T-helper 1 cell treated with Interleukin-12 subunit alpha and Interleukin-12 subunit beta and Interleukin-4 antibody, amounts not matched to agents 30 μg/mL and 1 μg/mL, for 36 hours (primary cell): Measurements from ENCODE around the gene CDH16.
"Not testable (repeated sequence)": the region's sequence is repeated elsewhere in the genome, so short reads cannot be mapped to it uniquely, and the experiment has no call there.

Source experiments
- H3K27ac Mint-ChIP-seq: one replicate; pipeline ENCODE4 v1.8.0; 2021; ENCODE audit warnings: mild to moderate bottlenecking, mixed read lengths
- H3K27me3 Mint-ChIP-seq: one replicate; pipeline ENCODE4 v1.8.0; 2021; ENCODE audit warnings: low read depth, mixed read lengths
- H3K36me3 Mint-ChIP-seq: one replicate; pipeline ENCODE4 v1.8.0; 2021; ENCODE audit warnings: low read depth, mixed read lengths
- H3K4me1 Mint-ChIP-seq: one replicate; pipeline ENCODE4 v1.8.0; 2021; ENCODE audit warnings: low read depth, mixed read lengths
- H3K4me3 Mint-ChIP-seq: one replicate; pipeline ENCODE4 v1.8.0; 2021; ENCODE audit warnings: mild to moderate bottlenecking, moderate library complexity, mixed read lengths
- H3K9me3 Mint-ChIP-seq: one replicate; pipeline ENCODE4 v1.8.0; 2021; ENCODE audit warnings: mixed read lengths

The CDH16 gene, protein sequence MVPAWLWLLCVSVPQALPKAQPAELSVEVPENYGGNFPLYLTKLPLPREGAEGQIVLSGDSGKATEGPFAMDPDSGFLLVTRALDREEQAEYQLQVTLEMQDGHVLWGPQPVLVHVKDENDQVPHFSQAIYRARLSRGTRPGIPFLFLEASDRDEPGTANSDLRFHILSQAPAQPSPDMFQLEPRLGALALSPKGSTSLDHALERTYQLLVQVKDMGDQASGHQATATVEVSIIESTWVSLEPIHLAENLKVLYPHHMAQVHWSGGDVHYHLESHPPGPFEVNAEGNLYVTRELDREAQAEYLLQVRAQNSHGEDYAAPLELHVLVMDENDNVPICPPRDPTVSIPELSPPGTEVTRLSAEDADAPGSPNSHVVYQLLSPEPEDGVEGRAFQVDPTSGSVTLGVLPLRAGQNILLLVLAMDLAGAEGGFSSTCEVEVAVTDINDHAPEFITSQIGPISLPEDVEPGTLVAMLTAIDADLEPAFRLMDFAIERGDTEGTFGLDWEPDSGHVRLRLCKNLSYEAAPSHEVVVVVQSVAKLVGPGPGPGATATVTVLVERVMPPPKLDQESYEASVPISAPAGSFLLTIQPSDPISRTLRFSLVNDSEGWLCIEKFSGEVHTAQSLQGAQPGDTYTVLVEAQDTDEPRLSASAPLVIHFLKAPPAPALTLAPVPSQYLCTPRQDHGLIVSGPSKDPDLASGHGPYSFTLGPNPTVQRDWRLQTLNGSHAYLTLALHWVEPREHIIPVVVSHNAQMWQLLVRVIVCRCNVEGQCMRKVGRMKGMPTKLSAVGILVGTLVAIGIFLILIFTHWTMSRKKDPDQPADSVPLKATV

DNA sequence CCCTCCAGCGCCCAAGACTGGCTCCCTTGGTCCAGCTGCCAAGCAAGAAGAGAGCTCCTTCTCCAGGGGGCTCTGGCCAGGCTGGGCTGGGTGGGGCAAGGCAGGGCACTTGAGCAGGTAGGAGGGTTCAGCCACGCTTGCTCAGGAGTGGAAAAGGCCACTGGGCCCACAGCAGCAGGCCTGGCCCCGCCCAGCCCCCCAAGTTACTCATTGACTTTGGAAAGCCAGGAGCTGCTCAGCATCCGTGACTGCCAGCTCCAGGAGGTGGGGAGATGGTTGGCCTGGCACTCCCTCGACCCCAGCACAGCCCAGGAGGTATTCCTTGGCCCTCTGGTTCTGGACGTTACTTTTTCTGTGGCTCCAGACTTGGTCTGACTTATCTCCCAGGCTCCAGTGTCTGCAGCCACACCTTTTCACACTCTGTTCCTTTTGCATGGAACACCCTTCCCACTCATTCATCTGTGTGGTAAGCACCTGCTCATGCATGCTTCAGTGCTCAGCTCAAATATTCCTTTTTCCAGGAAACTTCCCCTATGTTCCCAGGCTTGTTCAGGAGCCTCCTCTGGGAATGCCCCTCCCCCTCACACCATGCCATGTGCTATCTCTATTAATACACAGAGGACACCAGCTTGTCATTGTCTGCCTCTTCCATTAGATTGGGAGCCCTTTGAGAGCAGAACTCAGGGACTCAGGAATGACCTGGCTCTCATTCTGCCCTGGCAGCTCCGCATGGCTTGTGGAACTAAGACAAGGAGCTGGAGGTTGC is at the start of gene CDH16:
Gene CDH16, minus strand, starts transcription at position 83 of the 766 bp plus-strand sequence. CDS start 820 bp downstream, outside the sequence.
- Mint-ChIP-seq H3K4me1 (peaks cover 4% of the 10 kb centered on the region), H3K27ac (no peak within 1 kb of the TSS), H3K27me3 (peaks cover 24% of the 10 kb centered on the region), H3K4me3 (no peak within 1 kb of the TSS), H3K9me3 (no peaks in the 10 kb centered on the region), H3K36me3 (no peaks in the 10 kb centered on the region)

DNA sequence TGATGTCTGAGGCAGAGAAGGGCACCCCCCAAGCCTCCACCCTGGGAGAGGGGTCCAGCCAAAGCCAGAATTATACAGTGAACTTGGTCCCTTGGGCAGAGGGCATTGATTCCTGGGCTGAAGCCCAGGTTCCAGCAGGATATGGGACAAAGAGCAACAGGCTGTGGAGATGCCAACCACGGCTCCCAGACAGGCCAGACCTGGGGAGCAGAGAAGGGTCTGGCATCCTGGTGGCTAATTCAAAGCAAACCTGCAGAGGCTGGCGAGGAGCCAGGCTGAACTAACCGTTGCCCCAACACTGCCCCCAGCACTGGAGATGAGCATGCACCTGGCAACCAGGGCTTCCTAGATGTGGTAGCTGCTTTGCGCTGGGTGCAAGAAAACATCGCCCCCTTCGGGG is 45.4 kb upstream of the CDH16 start:
- Mint-ChIP-seq H3K9me3 (no peaks in the 10 kb centered on the region), H3K4me3 (no peak overlapping the region), H3K27ac (no peak overlapping the region), H3K36me3 (no peaks in the 10 kb centered on the region), H3K4me1 (peaks cover 20% of the 10 kb centered on the region), H3K27me3 (peaks cover 4% of the 10 kb centered on the region)

DNA sequence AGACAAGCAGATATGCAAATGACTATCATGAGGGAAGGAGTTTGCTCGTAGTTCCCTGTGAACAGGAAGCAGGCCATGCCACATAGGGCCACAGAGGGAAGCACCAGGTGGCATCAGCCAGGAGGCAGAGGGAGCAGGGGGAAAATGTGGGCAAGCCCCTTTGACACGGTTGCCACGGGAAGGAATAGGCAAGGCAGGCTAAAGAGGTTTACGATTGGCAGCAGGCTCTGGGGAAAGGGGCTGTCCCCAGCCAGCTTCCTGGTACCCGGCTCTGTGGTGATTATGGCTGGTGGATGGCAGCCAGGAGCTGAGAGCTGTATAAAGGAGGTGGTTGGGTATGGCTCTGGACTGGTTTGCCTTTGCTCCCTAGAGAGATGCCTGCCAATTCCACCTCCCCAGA is 43.2 kb upstream of the CDH16 start:
- H3K4me3 Mint-ChIP-seq: peak overlapping the region; percentile 81
- peak overlapping the region; percentile 89 for H3K27ac Mint-ChIP-seq
- H3K36me3 Mint-ChIP-seq: no peaks in the 10 kb centered on the region

DNA sequence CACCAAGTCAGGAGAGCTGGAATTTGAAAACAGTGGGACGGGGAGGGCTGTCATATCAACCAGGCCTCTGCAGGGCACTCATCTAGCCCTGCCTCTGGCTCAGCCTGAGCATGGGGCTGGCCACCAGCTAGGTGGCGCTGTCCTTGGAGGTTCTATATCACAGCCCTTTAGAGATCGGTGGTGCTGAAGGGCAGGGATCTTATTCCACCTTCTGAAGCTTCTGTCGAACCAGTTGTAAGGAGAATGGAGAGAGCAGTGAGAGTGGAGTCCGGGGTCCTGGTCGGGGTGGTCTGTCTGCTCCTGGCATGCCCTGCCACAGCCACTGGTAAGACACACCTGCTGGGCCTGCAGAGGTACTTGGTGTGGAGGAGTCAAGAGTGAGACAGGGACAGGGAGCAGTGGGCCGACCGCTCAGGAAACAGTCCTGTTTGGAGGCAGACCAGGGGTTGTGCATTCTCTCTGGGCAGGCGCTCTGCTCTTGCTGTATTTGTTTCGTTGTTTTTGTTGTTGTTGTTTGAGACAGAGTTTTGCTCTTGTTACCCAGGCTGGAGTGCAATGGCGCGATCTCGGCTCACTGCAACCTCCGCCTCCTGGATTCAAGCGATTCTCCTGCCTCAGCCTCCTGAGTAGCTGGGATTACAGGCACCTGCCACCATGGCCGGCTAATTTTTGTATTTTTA is 42.5 kb upstream of the CDH16 start, which contains the start of gene CES3:
Gene CES3, plus strand, starts transcription at position 202 of the 680 bp plus-strand sequence. Its CDS starts 42 bp downstream, at position 244.
- peak within 1 kb of the TSS; percentile 81 for H3K4me3 Mint-ChIP-seq
- H3K27ac Mint-ChIP-seq: peak within 1 kb of the TSS; percentile 89
- H3K9me3 Mint-ChIP-seq: no peaks in the 10 kb centered on the region
- H3K27me3 Mint-ChIP-seq: peaks cover 4% of the 10 kb centered on the region
- H3K36me3 Mint-ChIP-seq: no peaks in the 10 kb centered on the region
- peaks cover 33% of the 10 kb centered on the region for H3K4me1 Mint-ChIP-seq

More for the DNA sequence above, 43.2 kb upstream of the CDH16 start:
- Mint-ChIP-seq H3K4me1 (peaks cover 32% of the 10 kb centered on the region), H3K9me3 (no peaks in the 10 kb centered on the region), H3K27me3 (peaks cover 4% of the 10 kb centered on the region)

DNA sequence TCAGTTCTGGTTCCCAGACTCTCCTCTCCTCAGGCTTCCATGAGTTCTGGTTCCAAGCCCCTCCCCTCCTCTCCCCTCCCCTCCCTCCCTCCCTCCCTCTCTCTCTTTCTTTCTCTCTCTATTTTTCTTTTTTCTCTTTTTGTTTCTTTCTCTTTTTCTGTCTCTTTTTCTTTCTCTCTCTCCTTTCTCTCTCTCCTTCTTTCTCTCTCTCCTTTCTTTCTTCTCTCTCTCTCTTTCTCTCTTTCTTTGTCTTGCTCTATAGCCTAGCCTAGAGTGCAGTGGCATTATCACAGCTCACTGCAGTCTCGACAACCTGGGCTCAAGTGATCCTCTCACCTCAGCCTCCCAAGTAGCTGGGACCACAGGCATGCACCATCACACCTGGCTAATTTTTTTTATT is 41.6 kb upstream of the CDH16 start:
- Mint-ChIP-seq H3K36me3 (no peaks in the 10 kb centered on the region), H3K4me3 (no peak overlapping the region)

DNA sequence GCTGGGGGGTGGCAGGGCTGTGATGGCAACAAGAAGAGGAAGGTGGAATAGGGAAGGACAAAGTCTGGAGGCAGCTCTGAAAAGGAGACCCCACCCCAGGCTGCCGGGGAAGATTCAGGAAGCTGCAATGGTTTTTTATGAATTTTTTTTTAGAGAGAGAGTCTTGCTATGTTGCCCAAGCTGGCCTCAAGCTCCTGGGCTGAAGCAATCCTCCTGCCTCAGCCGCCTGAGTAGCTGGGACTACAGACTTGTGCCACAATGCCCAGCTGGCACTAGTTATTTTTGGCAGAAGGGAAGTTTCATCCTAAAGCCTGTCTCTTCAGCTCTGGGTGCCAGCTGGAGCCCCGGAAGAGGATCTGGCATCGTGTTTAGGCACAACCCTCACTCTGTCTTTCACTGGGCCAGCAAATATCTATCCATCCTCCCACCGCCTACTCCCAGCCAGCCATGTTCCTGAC is 41.0 kb upstream of the CDH16 start:
- no peak overlapping the region for H3K27ac Mint-ChIP-seq
- H3K9me3 Mint-ChIP-seq: no peaks in the 10 kb centered on the region
- no peak overlapping the region for H3K4me3 Mint-ChIP-seq

More for the DNA sequence above, 41.6 kb upstream of the CDH16 start:
- Mint-ChIP-seq H3K27me3 (peaks cover 4% of the 10 kb centered on the region), H3K4me1 (peaks cover 33% of the 10 kb centered on the region), H3K27ac (peak overlapping the region; percentile 3), H3K9me3 (no peaks in the 10 kb centered on the region)

DNA sequence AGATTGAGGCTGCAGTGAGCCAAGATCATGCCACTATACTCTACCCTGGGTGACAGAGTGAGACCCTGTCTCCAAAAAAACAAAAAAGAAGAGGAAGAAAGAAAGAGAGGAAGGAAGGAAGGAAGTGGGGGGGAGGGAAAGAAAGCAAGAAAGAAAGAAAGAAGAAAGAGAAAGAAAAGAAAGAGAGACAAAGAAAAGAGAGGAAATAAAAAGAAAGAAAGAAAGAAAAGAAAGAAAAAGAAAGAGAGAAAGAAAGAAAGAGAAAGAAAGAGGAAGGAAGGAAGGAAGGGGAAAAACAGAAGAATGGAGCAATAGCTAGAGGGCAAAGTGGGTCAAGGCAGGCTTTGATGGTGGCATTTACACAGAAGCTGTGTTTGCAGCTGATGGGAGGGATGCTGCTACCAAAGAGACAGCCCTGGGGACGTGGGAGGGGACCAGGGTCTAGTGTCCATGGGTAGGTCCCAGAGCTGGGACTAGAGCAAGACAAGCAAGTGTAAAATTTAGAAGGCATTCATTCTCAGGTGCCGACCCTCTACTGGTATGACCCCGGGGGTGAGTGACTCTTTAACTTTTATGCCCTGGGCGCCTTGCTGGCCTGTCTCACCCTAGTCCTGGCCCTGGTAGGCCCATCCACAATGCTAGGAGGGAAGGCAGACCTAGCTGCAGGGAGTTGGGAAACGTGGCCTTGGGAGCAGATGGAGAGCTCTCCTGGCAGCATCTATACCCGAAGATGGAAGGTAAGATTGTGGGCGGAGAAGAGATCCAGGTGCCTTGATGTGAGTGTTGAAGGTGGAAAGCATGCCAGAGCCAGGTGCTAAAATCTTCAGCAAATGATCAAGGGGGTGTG is 40.4 kb upstream of the CDH16 start:
- Mint-ChIP-seq H3K36me3 (no peaks in the 10 kb centered on the region), H3K27ac (peak overlapping the region; percentile 62), H3K9me3 (no peaks in the 10 kb centered on the region), H3K4me3 (no peak overlapping the region), H3K27me3 (peaks cover under 1% of the 10 kb centered on the region), H3K4me1 (peaks cover 33% of the 10 kb centered on the region)

More for the DNA sequence above, 41.0 kb upstream of the CDH16 start:
- no peaks in the 10 kb centered on the region for H3K36me3 Mint-ChIP-seq
- peaks cover 33% of the 10 kb centered on the region for H3K4me1 Mint-ChIP-seq
- peaks cover under 1% of the 10 kb centered on the region for H3K27me3 Mint-ChIP-seq

DNA sequence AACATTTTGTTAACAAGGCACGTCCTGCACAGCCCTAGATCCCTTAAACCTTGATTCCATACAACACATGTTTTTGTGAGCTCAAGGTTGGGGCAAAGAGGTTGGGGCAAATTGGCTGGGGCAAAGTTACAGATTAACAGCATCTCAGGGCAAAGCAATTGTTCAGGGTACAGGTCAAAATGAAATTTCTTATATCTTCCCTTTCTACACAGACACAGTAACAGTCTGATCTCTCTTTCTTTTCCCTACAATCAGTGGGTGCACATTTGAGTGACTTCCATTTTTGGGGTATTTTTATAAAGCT is 37.4 kb upstream of the CDH16 start:
- H3K27me3 Mint-ChIP-seq: peaks cover 12% of the 10 kb centered on the region
- not testable (repeated sequence) for H3K4me3 Mint-ChIP-seq, H3K36me3 Mint-ChIP-seq, H3K27ac Mint-ChIP-seq, H3K9me3 Mint-ChIP-seq
- peaks cover 33% of the 10 kb centered on the region for H3K4me1 Mint-ChIP-seq

DNA sequence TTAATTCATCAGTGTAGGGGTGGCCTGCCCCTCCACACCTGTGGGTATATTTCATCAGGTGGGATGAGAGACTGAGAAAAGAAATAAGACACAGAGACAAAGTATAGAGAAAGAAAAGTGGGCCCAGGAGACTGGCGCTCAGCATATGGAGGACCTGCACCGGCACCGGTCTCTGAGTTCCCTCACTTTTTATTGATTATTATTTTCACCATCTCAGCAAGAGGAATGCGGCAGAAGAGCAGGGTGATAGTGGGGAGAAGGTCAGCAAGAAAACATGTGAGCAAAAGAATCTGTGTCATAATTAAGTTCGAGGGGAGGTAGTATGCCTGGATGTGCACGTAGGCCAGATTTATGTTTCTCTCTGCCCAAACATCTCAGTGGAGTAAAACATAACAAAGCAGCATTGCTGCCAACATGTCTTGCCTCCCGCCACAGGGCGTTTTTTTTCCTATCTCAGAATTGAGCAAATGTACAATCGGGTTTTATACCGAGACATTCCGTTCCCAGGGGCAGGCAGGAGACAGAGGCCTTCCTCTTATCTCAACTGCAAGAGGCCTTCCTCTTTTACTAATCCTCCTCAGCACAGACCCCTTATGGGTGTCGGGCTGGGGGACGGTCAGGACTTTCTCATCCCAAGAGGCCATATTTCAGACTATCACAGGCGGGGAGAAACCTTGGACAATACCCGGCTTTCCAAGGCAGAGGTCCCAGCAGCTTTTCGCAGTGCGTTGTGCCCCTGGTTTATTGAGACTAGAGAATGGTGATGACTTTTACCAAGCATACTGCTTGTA is 36.9 kb upstream of the CDH16 start:
- Mint-ChIP-seq H3K4me1 (peaks cover 29% of the 10 kb centered on the region), H3K27me3 (peaks cover 14% of the 10 kb centered on the region)
- H3K9me3 Mint-ChIP-seq, H3K27ac Mint-ChIP-seq, H3K4me3 Mint-ChIP-seq, H3K36me3 Mint-ChIP-seq: not testable (repeated sequence)

DNA sequence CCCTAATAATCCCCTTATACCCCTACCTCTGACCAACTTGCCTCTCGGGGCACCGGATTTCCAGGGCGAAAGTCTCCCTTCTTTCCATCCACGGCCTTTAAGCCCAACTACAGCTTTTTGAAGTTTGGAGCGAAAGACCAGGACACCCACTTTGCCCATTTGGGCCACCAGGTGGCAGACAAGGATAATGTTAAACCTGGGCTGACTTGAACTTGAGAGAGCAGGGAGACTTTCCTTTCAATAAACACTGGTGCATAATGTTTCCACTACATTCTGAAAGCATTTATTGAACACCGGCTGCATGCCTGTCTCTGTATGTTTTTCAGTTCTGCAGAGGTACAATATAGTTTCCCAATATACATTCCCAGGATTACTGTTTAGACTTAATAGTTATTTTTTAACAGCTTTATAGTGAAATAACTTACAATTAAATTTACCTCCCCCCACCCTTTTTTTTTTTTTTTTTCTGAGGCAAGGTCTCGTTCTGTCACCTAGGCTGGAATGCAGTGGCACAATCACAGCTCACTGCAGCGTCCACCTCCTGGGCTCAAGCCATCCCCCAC is 35.5 kb upstream of the CDH16 start:
- H3K4me1 Mint-ChIP-seq: peaks cover 26% of the 10 kb centered on the region
- no peak overlapping the region for H3K4me3 Mint-ChIP-seq
- H3K36me3 Mint-ChIP-seq: no peaks in the 10 kb centered on the region
- H3K27ac Mint-ChIP-seq: no peak overlapping the region
- peaks cover 26% of the 10 kb centered on the region for H3K27me3 Mint-ChIP-seq
- peaks cover 6% of the 10 kb centered on the region for H3K9me3 Mint-ChIP-seq

DNA sequence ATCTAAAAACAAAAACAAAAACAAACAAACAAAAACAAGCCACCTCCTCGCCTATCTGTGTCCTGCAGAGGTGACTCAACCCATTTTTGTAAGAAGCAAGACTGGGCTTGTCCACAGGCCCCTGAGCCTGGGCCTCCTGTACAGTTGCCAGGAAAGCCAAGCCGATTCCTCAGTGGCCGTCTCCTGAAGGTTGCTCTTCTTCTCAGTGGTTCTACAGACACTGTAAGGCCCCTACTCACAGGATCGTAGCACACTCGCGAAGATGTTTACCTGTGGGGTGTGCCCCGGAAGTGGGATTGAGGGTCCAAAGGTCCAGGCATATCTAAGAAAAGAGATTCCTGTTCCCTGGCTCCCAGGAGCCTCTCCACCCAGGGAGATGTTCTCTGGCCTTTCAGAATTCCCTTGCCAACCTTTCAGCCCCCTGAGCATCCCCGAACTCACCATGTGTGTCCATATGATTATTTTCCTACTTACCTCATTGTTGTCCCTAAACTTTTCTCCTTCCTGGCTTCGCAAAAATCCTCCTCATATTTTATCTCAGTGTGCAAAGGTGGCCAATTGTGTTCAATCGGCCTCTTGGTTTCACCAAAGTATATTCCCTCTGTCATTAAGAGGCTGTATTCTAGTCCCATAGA is 34.9 kb upstream of the CDH16 start:
- peaks cover 20% of the 10 kb centered on the region for H3K4me1 Mint-ChIP-seq
- H3K9me3 Mint-ChIP-seq: peaks cover 6% of the 10 kb centered on the region
- H3K27me3 Mint-ChIP-seq: peaks cover 31% of the 10 kb centered on the region
- no peaks in the 10 kb centered on the region for H3K36me3 Mint-ChIP-seq
- no peak overlapping the region for H3K4me3 Mint-ChIP-seq
- H3K27ac Mint-ChIP-seq: no peak overlapping the region

DNA sequence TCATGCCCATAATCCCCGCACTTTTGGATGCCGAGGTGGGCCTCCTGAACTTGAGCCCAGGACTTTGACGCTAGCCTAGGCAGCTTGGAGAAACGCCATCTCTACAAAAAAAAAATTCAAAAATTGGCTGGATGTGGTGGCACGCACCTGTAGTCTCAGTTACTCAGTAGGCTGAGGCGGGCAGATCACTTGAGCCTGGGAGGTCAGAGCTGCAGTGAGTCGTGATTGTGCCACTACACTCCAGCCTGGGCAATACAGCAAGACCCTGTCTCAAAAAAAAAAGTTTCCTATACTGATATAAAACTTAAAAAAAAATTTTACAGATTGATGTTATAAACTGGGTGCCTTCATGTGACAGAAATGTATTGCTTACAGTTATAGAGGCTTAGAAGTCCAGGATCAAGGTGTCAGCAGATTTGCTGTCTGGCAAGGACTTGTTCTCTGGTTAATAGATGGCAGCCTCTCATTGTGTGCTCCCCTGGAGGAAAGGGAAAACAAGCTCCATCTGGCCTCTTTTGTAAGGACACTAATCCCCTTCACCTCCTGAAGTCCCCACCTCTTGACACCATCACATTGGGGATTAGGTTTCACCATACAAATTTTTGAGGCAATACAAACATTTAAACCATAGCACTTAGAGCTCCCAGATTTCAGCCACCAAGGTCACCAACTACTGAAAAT is 33.9 kb upstream of the CDH16 start:
- peaks cover 18% of the 10 kb centered on the region for H3K4me1 Mint-ChIP-seq
- peaks cover 37% of the 10 kb centered on the region for H3K27me3 Mint-ChIP-seq
- peaks cover 6% of the 10 kb centered on the region for H3K9me3 Mint-ChIP-seq
- no peaks in the 10 kb centered on the region for H3K36me3 Mint-ChIP-seq
- no peak overlapping the region for H3K4me3 Mint-ChIP-seq
- no peak overlapping the region for H3K27ac Mint-ChIP-seq
